ENCODE measurements around the gene HPSE. TPM values are rescaled to one million over a fixed set of nuclear protein-coding genes. Genes with fewer than 3 reads are reported as not detected.

HPSE gene
- total RNA-seq, 1 experiment from 2014 or later = 12.6 TPM

GRCh38 chr4:83281307-83281706 is 53.3 kb downstream of the HPSE start:
- H3K4me3 ChIP-seq (replicated peaks in 1 of 2; ENCODE audit: low read depth in 1 of 2, low read length in 2 of 2) = no peak overlapping the region
- DNase-seq (ENCODE audit: low read depth, low spot score) = no peak

GRCh38 chr4:83276299-83277040 is 58.2 kb downstream of the HPSE start:
- Histone ChIP-seq H3K36me3 (ENCODE audit: control insufficient read depth in 1 of 2, insufficient read depth in 2 of 2, low read length in 2 of 2) (peaks cover 0 to 12% of the 10 kb centered on the region in 2 experiments; a peak in 1 of 4 replicates), H3K9me2 (ENCODE audit: insufficient read depth) (no peaks in the 10 kb centered on the region), H3K4me3 (replicated peaks in 1 of 2; ENCODE audit: low read depth in 1 of 2, low read length in 2 of 2) (no peak overlapping the region), H3K27ac (ENCODE audit: low read depth, low read length) (no peak overlapping the region), H3K9me3 (ENCODE audit: control insufficient read depth in 1 of 2, insufficient read depth in 1 of 2, low read depth in 1 of 2, low read length in 2 of 2) (no peaks in the 10 kb centered on the region), H3K27me3 (ENCODE audit: insufficient read depth, low read length) (no peaks in the 10 kb centered on the region), H3K4me1 (ENCODE audit: control insufficient read depth in 1 of 2, insufficient read depth in 2 of 2, low read length in 2 of 2) (no peaks in the 10 kb centered on the region), H3K4me2 (ENCODE audit: low read length) (no peak overlapping the region), H4K20me1 (ENCODE audit: insufficient read depth) (no peaks in the 10 kb centered on the region), H2AFZ (ENCODE audit: low read depth, low read length, poor library complexity, severe bottlenecking) (no peak overlapping the region), H3K79me2 (ENCODE audit: insufficient read depth, low read length) (peaks cover 19% of the 10 kb centered on the region; the same call in 1 of the 2 replicates), H3K9ac (ENCODE audit: low read length) (no peak overlapping the region)
- ATAC-seq (no peak), DNase-seq (ENCODE audit: low read depth, low spot score) (no peak)
- POLR2A ChIA-PET = no interaction called here
- CTCF ChIA-PET = interaction anchor here (3.5 kb wide), 1 partner anchor 8 kb away, joined by 11 read pairs; the partner anchor contains the start of gene COQ2
- RAD21 ChIA-PET (ENCODE audit: low non-redundant PET in 1 of 2, low total read pairs in 2 of 2, uncharacterized antibody in 2 of 2, unreplicated experiment in 2 of 2) = no interaction called here
- BruUV-seq (replicated peaks) = no TSS peak
- intact Hi-C loops (cut with micrococcal nuclease) = no loop called here
- TF ChIP-seq ZBTB33 (IDR thresholded peaks at IDR 0.05; ENCODE audit: extremely low read depth, insufficient replicate concordance, low read length) (no peak), ELF1 (IDR thresholded peaks at IDR 0.05; ENCODE audit: borderline replicate concordance, low read depth) (no peak), SIN3A (IDR thresholded peaks at IDR 0.05; ENCODE audit: low read depth) (no peak), POLR2AphosphoS5 (IDR thresholded peaks at IDR 0.05; ENCODE audit: low read depth, low read length) (no peak), POLR2A (IDR thresholded peaks at IDR 0.05; ENCODE audit: borderline replicate concordance, extremely low read depth, insufficient read depth, insufficient read length) (no peak), EZH2 (IDR thresholded peaks at IDR 0.05) (no peak), EGR1 (IDR thresholded peaks at IDR 0.05; ENCODE audit: low read depth) (no peak), ZFX (IDR thresholded peaks at IDR 0.05) (no peak), CBX3 (IDR thresholded peaks at IDR 0.05; ENCODE audit: low read depth) (no peak), TCF7L2 (IDR thresholded peaks at IDR 0.05; ENCODE audit: borderline replicate concordance, extremely low read depth, insufficient read depth, insufficient read length) (no peak)

More at GRCh38 chr4:83281307-83281706, 53.3 kb downstream of the HPSE start:
- H3K4me2 ChIP-seq (ENCODE audit: low read length) = no peak overlapping the region
- H3K27ac ChIP-seq (ENCODE audit: low read depth, low read length) = no peak overlapping the region
- no peaks in the 10 kb centered on the region for H3K9me3 ChIP-seq (ENCODE audit: control insufficient read depth in 1 of 2, insufficient read depth in 1 of 2, low read depth in 1 of 2, low read length in 2 of 2)
- no peak overlapping the region for H3K9ac ChIP-seq (ENCODE audit: low read length)
- H2AFZ ChIP-seq (ENCODE audit: low read depth, low read length, poor library complexity, severe bottlenecking) = no peak overlapping the region
- peaks cover 0 to 8% of the 10 kb centered on the region in 2 experiments; a peak in 1 of 4 replicates for H3K36me3 ChIP-seq (ENCODE audit: control insufficient read depth in 1 of 2, insufficient read depth in 2 of 2, low read length in 2 of 2)
- ATAC-seq = no peak
- intact Hi-C loops (cut with micrococcal nuclease) = loop anchor here (5.0 kb wide), 1 partner anchor 379 kb away; the partner anchor contains the start of gene THAP9
- TF ChIP-seq, protein P1, sequence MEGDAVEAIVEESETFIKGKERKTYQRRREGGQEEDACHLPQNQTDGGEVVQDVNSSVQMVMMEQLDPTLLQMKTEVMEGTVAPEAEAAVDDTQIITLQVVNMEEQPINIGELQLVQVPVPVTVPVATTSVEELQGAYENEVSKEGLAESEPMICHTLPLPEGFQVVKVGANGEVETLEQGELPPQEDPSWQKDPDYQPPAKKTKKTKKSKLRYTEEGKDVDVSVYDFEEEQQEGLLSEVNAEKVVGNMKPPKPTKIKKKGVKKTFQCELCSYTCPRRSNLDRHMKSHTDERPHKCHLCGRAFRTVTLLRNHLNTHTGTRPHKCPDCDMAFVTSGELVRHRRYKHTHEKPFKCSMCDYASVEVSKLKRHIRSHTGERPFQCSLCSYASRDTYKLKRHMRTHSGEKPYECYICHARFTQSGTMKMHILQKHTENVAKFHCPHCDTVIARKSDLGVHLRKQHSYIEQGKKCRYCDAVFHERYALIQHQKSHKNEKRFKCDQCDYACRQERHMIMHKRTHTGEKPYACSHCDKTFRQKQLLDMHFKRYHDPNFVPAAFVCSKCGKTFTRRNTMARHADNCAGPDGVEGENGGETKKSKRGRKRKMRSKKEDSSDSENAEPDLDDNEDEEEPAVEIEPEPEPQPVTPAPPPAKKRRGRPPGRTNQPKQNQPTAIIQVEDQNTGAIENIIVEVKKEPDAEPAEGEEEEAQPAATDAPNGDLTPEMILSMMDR (IDR thresholded peaks at IDR 0.05 in 2 of 3, conservative IDR thresholded peaks at IDR 0.05 in 1 of 3; ENCODE audit: borderline replicate concordance in 1 of 3, insufficient read depth in 1 of 3, low read depth in 2 of 3, low read length in 2 of 3) = 0 out of 6 replicates have a peak, but pooled peaks of 1 of the 3 experiments have one; percentile 4
- no peak for TF ChIP-seq JUND (IDR thresholded peaks at IDR 0.05)
- H3K27me3 ChIP-seq (ENCODE audit: insufficient read depth, low read length) = no peaks in the 10 kb centered on the region
- ChIA-PET RAD21 (ENCODE audit: low non-redundant PET in 1 of 2, low total read pairs in 2 of 2, uncharacterized antibody in 2 of 2, unreplicated experiment in 2 of 2) (interaction anchor here in 1 of 2 experiments (0.6 kb wide), 1 partner anchor 41 kb away, joined by 4 read pairs; no protein-coding TSS in a partner anchor), CTCF (interaction anchor here (0.6 to 1.7 kb wide), 9 partner anchors 19 to 819 kb away, joined by 3 to 10 read pairs (median 3); partner anchors contain the start of gene COPS4), POLR2A (no interaction called here)
- H3K4me1 ChIP-seq (ENCODE audit: control insufficient read depth in 1 of 2, insufficient read depth in 2 of 2, low read length in 2 of 2) = peaks cover 6 to 27% of the 10 kb centered on the region in 2 experiments; a peak in 3 of 4 replicates
- BruUV-seq (replicated peaks) = no TSS peak
- no peaks in the 10 kb centered on the region for H3K9me2 ChIP-seq (ENCODE audit: insufficient read depth)
- H3K79me2 ChIP-seq (ENCODE audit: insufficient read depth, low read length) = peaks cover 38% of the 10 kb centered on the region
- H4K20me1 ChIP-seq (ENCODE audit: insufficient read depth) = no peaks in the 10 kb centered on the region
